ENCODE results near the gene PLSCR5. TPM values are rescaled to one million over a fixed set of nuclear protein-coding genes. Genes with fewer than 3 reads are reported as not detected.

PLSCR5 gene
- total RNA-seq, 1 donor from 2014 or later = not detected

GRCh38 chr3:146550070-146550615, 55.0 kb downstream of the PLSCR5 start:
- intact Hi-C loops (cut with micrococcal nuclease) = loop anchor here (5.0 kb wide), 1 partner anchor 388 kb away; the partner anchor contains the start of gene PLOD2

DNA sequence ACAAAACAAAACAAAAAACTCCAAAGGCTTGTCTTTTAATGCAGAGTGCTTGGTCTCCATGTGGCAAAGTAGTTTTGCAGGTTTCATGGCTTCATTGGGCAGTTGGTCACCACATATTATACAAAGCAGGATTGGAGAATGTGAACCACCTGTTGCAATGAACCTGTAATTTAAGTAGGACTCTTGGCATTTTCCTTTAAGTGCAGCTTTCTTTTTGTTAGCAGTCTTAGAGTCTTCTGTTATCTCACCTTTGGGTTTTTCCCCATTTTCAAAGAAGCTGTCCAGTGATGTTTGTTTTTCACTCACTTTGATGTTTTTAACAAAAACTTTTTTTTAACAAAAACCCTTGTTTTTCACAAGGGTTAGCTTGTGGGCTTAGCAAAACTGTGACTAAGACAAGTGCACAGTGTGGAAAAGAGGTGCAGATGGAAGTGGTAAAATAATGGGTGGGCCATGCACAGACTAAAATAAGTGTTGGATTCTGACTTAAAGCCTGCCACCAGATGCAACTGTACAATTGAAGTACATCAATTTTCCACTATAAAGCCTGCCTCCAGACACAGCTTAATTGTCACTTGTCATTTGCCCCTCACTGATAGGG, 57.8 kb downstream of the PLSCR5 start:
- intact Hi-C loops (cut with micrococcal nuclease) = no loop called here
- H3K36me3 Mint-ChIP-seq (ENCODE audit: low read depth) = peaks cover 1% of the 10 kb centered on the region
- H3K9me3 Mint-ChIP-seq = no peaks in the 10 kb centered on the region
- H3K27me3 Mint-ChIP-seq (ENCODE audit: low read depth) = no peaks in the 10 kb centered on the region
- peak overlapping the region; percentile 38 for H3K27ac Mint-ChIP-seq
- DNase-seq (ENCODE audit: low spot score) = no peak
- H3K4me1 Mint-ChIP-seq (ENCODE audit: low read depth) = peaks cover 54% of the 10 kb centered on the region
- H3K4me3 Mint-ChIP-seq (ENCODE audit: low read depth) = no peak overlapping the region

More at GRCh38 chr3:146550070-146550615, 55.0 kb downstream of the PLSCR5 start:
- Mint-ChIP-seq H3K27me3 (ENCODE audit: low read depth) (peaks cover 4% of the 10 kb centered on the region), H3K36me3 (ENCODE audit: low read depth) (no peaks in the 10 kb centered on the region), H3K4me1 (ENCODE audit: low read depth) (peaks cover 54% of the 10 kb centered on the region), H3K9me3 (no peaks in the 10 kb centered on the region), H3K4me3 (ENCODE audit: low read depth) (peak overlapping the region; percentile 35), H3K27ac (no peak overlapping the region)
- no peak for DNase-seq (ENCODE audit: low spot score)

- Mint-ChIP-seq H3K4me3 (ENCODE audit: low read depth) (no peak overlapping the region), H3K27ac (peak overlapping the region; percentile 38), H3K36me3 (ENCODE audit: low read depth) (peaks cover 10% of the 10 kb centered on the region), H3K9me3 (no peaks in the 10 kb centered on the region), H3K27me3 (ENCODE audit: low read depth) (no peaks in the 10 kb centered on the region), H3K4me1 (ENCODE audit: low read depth) (peaks cover 62% of the 10 kb centered on the region)
- no peak for DNase-seq (ENCODE audit: low spot score)
- intact Hi-C loops (cut with micrococcal nuclease) = no loop called here
Observed at GRCh38 chr3:146546366-146546965, 58.7 kb downstream of the PLSCR5 start.

DNA sequence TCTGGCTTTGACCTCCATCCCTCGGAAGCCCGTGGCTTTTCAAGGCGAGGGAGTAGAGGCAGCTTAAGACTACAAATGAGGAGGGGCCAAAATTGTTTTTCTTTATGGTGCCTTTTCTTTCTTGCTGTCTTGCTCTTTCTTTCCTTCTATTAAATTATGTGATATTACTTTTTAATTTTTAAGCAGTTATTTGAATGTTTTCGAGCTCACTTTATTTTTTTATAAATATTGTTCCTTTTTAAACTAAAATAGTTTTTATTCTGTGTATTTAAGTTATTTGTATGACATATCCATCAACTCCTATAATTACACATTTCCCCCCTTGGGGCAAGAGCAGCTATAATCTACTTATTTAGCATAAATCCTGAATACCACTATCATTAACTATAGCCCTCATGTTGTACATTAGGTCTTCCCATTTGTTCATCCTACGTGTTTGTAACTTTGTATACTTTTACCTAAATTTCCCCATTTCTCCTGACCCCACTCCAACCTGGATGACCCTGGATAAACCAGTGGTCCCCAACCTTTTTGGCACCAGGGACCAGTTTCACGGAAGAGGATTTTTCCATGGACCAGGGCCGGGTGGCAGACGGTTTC, 60.1 kb downstream of the PLSCR5 start:
- Mint-ChIP-seq H3K27me3 (ENCODE audit: low read depth) (no peaks in the 10 kb centered on the region), H3K9me3 (no peaks in the 10 kb centered on the region), H3K36me3 (ENCODE audit: low read depth) (peaks cover 23% of the 10 kb centered on the region), H3K4me1 (ENCODE audit: low read depth) (peaks cover 63% of the 10 kb centered on the region), H3K4me3 (ENCODE audit: low read depth) (peak overlapping the region; percentile 87), H3K27ac (peak overlapping the region; percentile 86)
- DNase-seq (ENCODE audit: low spot score) = no peak
- intact Hi-C loops (cut with micrococcal nuclease) = loop anchor here (2.0 kb wide), 2 partner anchors 42 to 80 kb away; no protein-coding TSS in a partner anchor

DNA sequence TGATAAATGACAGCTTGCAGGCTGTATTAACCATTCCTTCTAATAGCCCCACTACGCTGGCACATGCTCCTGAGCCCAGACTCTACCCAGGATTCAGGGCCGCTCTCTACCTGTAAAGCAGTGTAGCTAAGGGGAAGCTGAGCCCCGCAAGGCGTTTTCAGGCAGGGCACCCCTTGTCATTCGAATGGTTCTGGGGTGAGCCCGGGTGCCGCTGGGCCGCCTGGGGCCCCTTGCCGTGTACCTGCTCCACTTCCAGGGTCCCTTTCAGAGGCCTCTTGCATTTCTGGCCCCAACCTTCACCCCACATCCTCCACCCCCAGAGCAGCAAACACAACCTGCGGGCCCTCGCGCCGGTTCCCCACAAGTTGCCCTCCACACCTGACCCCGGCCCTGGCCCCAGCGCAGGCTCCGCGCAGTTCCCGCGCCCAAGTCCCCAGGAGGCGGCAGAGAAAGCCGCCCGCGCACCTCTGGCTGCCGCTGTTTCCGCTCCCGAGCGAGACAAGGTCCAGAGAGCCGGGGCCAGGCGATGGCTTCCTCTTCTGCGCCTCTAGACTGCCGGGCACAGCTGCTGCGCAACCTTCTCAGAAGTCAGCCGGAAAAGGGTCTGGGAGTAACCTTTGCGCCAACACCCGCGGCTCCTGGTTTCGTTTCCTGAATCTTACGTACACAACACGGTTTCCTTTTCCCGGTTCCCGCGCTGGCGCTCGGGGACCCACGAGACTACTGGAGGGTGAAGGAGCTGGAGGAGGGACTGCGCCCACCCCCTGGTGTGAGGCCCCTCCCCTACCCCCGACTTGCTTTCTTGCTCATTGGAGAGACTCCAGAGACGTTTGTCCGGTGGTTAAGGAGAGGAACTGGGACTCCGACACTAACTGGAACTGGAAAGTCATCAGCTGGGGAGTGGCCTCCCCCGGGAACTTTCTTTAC, 60.9 kb downstream of the PLSCR5 start, which contains the start of gene PLSCR1:
Gene PLSCR1, minus strand, starts transcription at position 606 of the 927 bp plus-strand sequence. CDS start 8,055 bp downstream, outside the sequence.
- peak; percentile 75 for DNase-seq (ENCODE audit: low spot score)
- Mint-ChIP-seq H3K27ac (peak within 1 kb of the TSS; percentile 86), H3K36me3 (ENCODE audit: low read depth) (peaks cover 25% of the 10 kb centered on the region), H3K9me3 (no peaks in the 10 kb centered on the region), H3K27me3 (ENCODE audit: low read depth) (no peaks in the 10 kb centered on the region), H3K4me1 (ENCODE audit: low read depth) (peaks cover 65% of the 10 kb centered on the region), H3K4me3 (ENCODE audit: low read depth) (peak within 1 kb of the TSS; percentile 87)
- intact Hi-C loops (cut with micrococcal nuclease) = loop anchor here (2.0 kb wide), 2 partner anchors 41 to 79 kb away; no protein-coding TSS in a partner anchor

GRCh38 chr3:146543461-146544001, 61.6 kb downstream of the PLSCR5 start:
- Mint-ChIP-seq H3K9me3 (no peaks in the 10 kb centered on the region), H3K4me3 (ENCODE audit: low read depth) (peak overlapping the region; percentile 87), H3K27ac (peak overlapping the region; percentile 86), H3K27me3 (ENCODE audit: low read depth) (no peaks in the 10 kb centered on the region), H3K36me3 (ENCODE audit: low read depth) (peaks cover 27% of the 10 kb centered on the region), H3K4me1 (ENCODE audit: low read depth) (peaks cover 67% of the 10 kb centered on the region)
- intact Hi-C loops (cut with micrococcal nuclease) = loop anchor here (2.0 kb wide), 2 partner anchors 41 to 79 kb away; no protein-coding TSS in a partner anchor
- DNase-seq (ENCODE audit: low spot score) = no peak

GRCh38 chr3:146542978-146543377, 62.2 kb downstream of the PLSCR5 start:
- peaks cover 32% of the 10 kb centered on the region for H3K36me3 Mint-ChIP-seq (ENCODE audit: low read depth)
- peak overlapping the region; percentile 61 for H3K27ac Mint-ChIP-seq
- no peaks in the 10 kb centered on the region for H3K9me3 Mint-ChIP-seq
- intact Hi-C loops (cut with micrococcal nuclease) = no loop called here
- H3K4me3 Mint-ChIP-seq (ENCODE audit: low read depth) = peak overlapping the region; percentile 87
- peaks cover 67% of the 10 kb centered on the region for H3K4me1 Mint-ChIP-seq (ENCODE audit: low read depth)
- no peaks in the 10 kb centered on the region for H3K27me3 Mint-ChIP-seq (ENCODE audit: low read depth)
- no peak for DNase-seq (ENCODE audit: low spot score)

DNA sequence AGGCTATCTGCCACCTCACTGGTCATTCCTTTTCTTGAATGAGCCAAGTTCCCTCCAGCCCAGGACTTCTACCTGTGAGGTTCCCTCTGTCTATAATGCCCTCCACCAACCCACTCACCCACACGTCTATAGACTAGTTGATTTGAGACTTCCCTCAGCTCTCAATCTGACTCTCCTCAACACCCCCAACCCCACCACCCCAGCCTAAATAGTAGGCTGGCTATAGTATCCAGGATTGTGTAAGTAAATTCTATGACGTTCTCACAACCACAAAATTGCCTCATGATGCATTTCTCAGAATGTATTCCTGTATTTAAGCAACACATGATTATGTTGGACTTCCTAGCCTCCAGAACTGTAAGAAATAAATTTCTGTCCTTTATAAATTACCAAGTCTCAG, 63.0 kb downstream of the PLSCR5 start:
- no peak for DNase-seq (ENCODE audit: low spot score)
- Mint-ChIP-seq H3K36me3 (ENCODE audit: low read depth) (peaks cover 37% of the 10 kb centered on the region), H3K4me3 (ENCODE audit: low read depth) (peak overlapping the region; percentile 87), H3K4me1 (ENCODE audit: low read depth) (peaks cover 63% of the 10 kb centered on the region), H3K9me3 (no peaks in the 10 kb centered on the region), H3K27ac (peak overlapping the region; percentile 28), H3K27me3 (ENCODE audit: low read depth) (no peaks in the 10 kb centered on the region)
- intact Hi-C loops (cut with micrococcal nuclease) = no loop called here

GRCh38 chr3:146540978-146541377, 64.2 kb downstream of the PLSCR5 start:
- no peak overlapping the region for H3K27ac Mint-ChIP-seq

GRCh38 chr3:146540236-146540635, 64.9 kb downstream of the PLSCR5 start:
- no peaks in the 10 kb centered on the region for H3K9me3 Mint-ChIP-seq
- H3K4me1 Mint-ChIP-seq (ENCODE audit: low read depth) = peaks cover 56% of the 10 kb centered on the region
- no peak for DNase-seq (ENCODE audit: low spot score)
- H3K4me3 Mint-ChIP-seq (ENCODE audit: low read depth) = peak overlapping the region; percentile 46
- H3K27me3 Mint-ChIP-seq (ENCODE audit: low read depth) = no peaks in the 10 kb centered on the region
- H3K36me3 Mint-ChIP-seq (ENCODE audit: low read depth) = peaks cover 47% of the 10 kb centered on the region
- no peak overlapping the region for H3K27ac Mint-ChIP-seq
- intact Hi-C loops (cut with micrococcal nuclease) = no loop called here

More at GRCh38 chr3:146540978-146541377, 64.2 kb downstream of the PLSCR5 start:
- Mint-ChIP-seq H3K4me1 (ENCODE audit: low read depth) (peaks cover 58% of the 10 kb centered on the region), H3K27me3 (ENCODE audit: low read depth) (no peaks in the 10 kb centered on the region), H3K36me3 (ENCODE audit: low read depth) (peaks cover 47% of the 10 kb centered on the region), H3K4me3 (ENCODE audit: low read depth) (peak overlapping the region; percentile 46), H3K9me3 (no peaks in the 10 kb centered on the region)
- DNase-seq (ENCODE audit: low spot score) = no peak
- intact Hi-C loops (cut with micrococcal nuclease) = no loop called here

DNA sequence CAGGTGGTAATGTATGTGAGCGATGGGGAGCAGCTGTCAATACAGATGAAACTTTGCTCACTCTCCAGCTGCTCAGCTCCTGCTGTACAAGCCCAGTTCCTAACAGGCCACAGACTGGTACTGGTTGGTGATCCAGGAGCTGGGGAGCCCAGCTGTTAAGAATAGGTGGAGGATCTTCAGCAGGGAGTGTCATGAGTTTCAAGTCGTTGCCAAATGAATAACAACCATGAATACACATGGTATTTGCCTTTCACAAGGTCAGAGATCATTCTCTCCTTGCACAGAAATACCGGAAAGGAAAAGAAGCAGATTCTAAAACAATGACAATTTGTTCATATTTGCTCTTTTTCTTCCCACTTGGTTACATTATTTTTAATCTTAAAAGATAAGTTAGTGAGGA, 65.8 kb downstream of the PLSCR5 start:
- H3K4me3 Mint-ChIP-seq (ENCODE audit: low read depth) = no peak overlapping the region
- DNase-seq (ENCODE audit: low spot score) = no peak
- no peak overlapping the region for H3K27ac Mint-ChIP-seq
- intact Hi-C loops (cut with micrococcal nuclease) = no loop called here
- peaks cover 55% of the 10 kb centered on the region for H3K36me3 Mint-ChIP-seq (ENCODE audit: low read depth)
- no peaks in the 10 kb centered on the region for H3K9me3 Mint-ChIP-seq
- H3K4me1 Mint-ChIP-seq (ENCODE audit: low read depth) = peaks cover 59% of the 10 kb centered on the region
- H3K27me3 Mint-ChIP-seq (ENCODE audit: low read depth) = no peaks in the 10 kb centered on the region

DNA sequence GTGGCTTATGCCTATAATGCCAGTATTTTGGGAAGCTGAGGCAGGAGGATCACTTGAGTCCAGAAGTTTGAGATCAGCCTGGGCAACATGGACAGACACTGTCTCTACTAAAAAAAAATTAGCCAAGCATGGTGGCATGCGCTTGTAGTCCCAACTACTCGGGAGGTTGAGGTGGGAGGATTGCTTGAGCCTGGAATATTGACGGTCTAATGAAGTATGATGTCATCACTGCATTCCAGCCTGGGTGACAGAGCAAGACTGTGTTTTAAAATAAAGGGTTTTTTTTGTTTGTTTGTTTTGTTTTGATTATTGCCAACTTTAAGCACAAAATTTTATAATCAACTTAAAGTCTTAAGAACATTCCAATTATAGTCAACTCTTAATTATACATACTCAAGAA, 67.5 kb downstream of the PLSCR5 start:
- Mint-ChIP-seq H3K4me1 (ENCODE audit: low read depth) (peaks cover 58% of the 10 kb centered on the region), H3K9me3 (no peaks in the 10 kb centered on the region), H3K36me3 (ENCODE audit: low read depth) (peaks cover 69% of the 10 kb centered on the region), H3K27me3 (ENCODE audit: low read depth) (no peaks in the 10 kb centered on the region), H3K4me3 (ENCODE audit: low read depth) (no peak overlapping the region), H3K27ac (no peak overlapping the region)
- intact Hi-C loops (cut with micrococcal nuclease) = no loop called here
- no peak for DNase-seq (ENCODE audit: low spot score)
